AG08395 (cell line): ENCODE measurements around the gene ERN2.

ENCODE experiments used
- DNase-seq: peaks from one replicate; pipeline ENCODE4 v3.0.0; 2012; ENCODE audit warnings: mixed read lengths, low spot score

The ERN2 gene

DNA sequence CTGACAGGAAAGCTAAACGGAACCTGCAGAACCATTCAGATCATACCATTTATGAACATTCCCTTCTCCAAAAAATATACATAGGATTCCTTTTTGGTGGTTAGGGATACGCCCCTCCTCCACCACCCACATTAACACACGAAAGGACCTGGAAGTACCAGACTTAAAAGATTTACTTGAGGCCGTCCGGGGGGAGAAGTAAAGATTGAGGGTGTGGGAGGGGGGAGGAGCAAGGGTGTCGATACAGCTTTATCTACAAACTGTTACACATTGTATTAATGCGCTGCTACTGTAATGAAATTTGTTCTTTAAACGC is 72.4 kb downstream of the ERN2 start:
- DNase-seq, result no peak
